SK-N-SH (cell line): ENCODE measurements around the gene PAX2.

Source experiments
- CHD2 ChIP-seq: fragments of 150-350 bp; IDR thresholded peaks from 2 replicates; pipeline ENCODE4 v1.6.1; 2018; ENCODE audit warnings: low read length; ENCODE audit not compliant: partially characterized antibody
- CTCF ChIP-seq: fragments of 200-600 bp; sonication (generic); IDR thresholded peaks from 2 replicates; pipeline ENCODE4 v1.6.1; 2017; ENCODE audit warnings: antibody characterized with exemption, mild to moderate bottlenecking, moderate library complexity
- FOXM1 ChIP-seq: IDR thresholded peaks from 2 replicates; pipeline ENCODE4 v1.4.0; 2012; ENCODE audit warnings: low read depth, mild to moderate bottlenecking
- IRF3 ChIP-seq: fragments of 150-350 bp; IDR thresholded peaks from 2 replicates; pipeline ENCODE4 v1.6.1; 2016; ENCODE audit warnings: mild to moderate bottlenecking, low read depth, low read length
- POLR2AphosphoS5 ChIP-seq: IDR thresholded peaks from 2 replicates; pipeline ENCODE4 v1.6.1; 2012; ENCODE audit warnings: low read depth, low read length
- RAD21 ChIP-seq: IDR thresholded peaks from 2 replicates; pipeline ENCODE4 v1.6.1; 2012; ENCODE audit warnings: mild to moderate bottlenecking, low read length
- SMC3 ChIP-seq: IDR thresholded peaks from 2 replicates; pipeline ENCODE4 v1.6.1; 2012; ENCODE audit warnings: low read depth, low read length, improper control_type of control experiment
- USF1 ChIP-seq: IDR thresholded peaks from 2 replicates; pipeline ENCODE4 v1.4.0; 2012; ENCODE audit warnings: low read depth, borderline replicate concordance
- USF2 ChIP-seq: fragments of 150-350 bp; IDR thresholded peaks from 2 replicates; pipeline ENCODE4 v1.6.1; 2017; ENCODE audit warnings: antibody characterized with exemption, low read length, low read depth, borderline replicate concordance
- ZBTB33 ChIP-seq: IDR thresholded peaks from 2 replicates; pipeline ENCODE4 v1.4.0; 2012; ENCODE audit warnings: low read depth, borderline replicate concordance

GRCh38 chr10:100775386-100775785 is 30.0 kb downstream of the PAX2 start:
- TF ChIP-seq CTCF = no peak
- no peak for TF ChIP-seq IRF3
- no peak for TF ChIP-seq USF2
- no peak for TF ChIP-seq FOXM1
- TF ChIP-seq CHD2 = no peak
- TF ChIP-seq USF1 = no peak
- no peak for TF ChIP-seq SMC3
- TF ChIP-seq POLR2AphosphoS5 = no peak
- TF ChIP-seq RAD21 = no peak
- no peak for TF ChIP-seq ZBTB33
